Kidney (tissue), 2 donors: ENCODE measurements around the gene STAT2. TPM values are rescaled to one million over a fixed set of nuclear protein-coding genes. Genes with fewer than 3 reads are reported as not detected.

Experiments
- polyA plus RNA-seq: library from polyadenylated mRNA; stranded (reverse); fragments of 350-450 nt; fragmentation: Illumina TruSeq; extraction: RNeasy Lipid Tissue Mini Kit (QIAGEN cat#74804); gene quantifications from one replicate; pipeline ENCODE4 v1.2.3, GENCODE V29; 2014; ENCODE audit warnings: low read depth, low replicate concordance; ENCODE audit not compliant: insufficient read depth
- total RNA-seq: library from RNA; stranded (reverse); fragmentation: NEBNext Ultra II Directional; extraction: Animal tissue kit (Norgen Biotek cat#: 25700); gene quantifications from one replicate; pipeline ENCODE4 v1.2.1, GENCODE V29; 2021
- donor health status: DM: yes; HTN: yes; CAD: no.

STAT2 gene
- total and polyA plus RNA-seq, 2 donors from 2014 or later = 27.2 to 120 TPM

Other genes starting within 250 kb of the STAT2 start
- 2,987 TPM for gene RPL41, start 243.5 kb downstream of the STAT2 start, total RNA-seq
- gene RPL41, start 243.5 kb downstream of the STAT2 start, polyA plus RNA-seq = 5,602 TPM
- 8.6 TPM for gene ZC3H10, start 241.8 kb downstream of the STAT2 start, total RNA-seq
- 2.4 TPM for gene ZC3H10, start 241.8 kb downstream of the STAT2 start, polyA plus RNA-seq
- gene ESYT1, start 231.8 kb downstream of the STAT2 start, total RNA-seq = 104 TPM
- 40.4 TPM for gene ESYT1, start 231.8 kb downstream of the STAT2 start, polyA plus RNA-seq
- 48.2 TPM for gene MYL6B, start 207.5 kb downstream of the STAT2 start, total RNA-seq
- gene MYL6B, start 207.5 kb downstream of the STAT2 start, polyA plus RNA-seq = 142 TPM
- gene MYL6, start 201.7 kb downstream of the STAT2 start, total RNA-seq = 1,630 TPM
- 4,190 TPM for gene MYL6, start 201.7 kb downstream of the STAT2 start, polyA plus RNA-seq
- 112 TPM for gene SMARCC2, start 170.6 kb downstream of the STAT2 start, total RNA-seq
- gene SMARCC2, start 170.6 kb downstream of the STAT2 start, polyA plus RNA-seq = 18.8 TPM
- gene RNF41, start 138.2 kb downstream of the STAT2 start, total RNA-seq = 45.5 TPM
- gene RNF41, start 138.2 kb downstream of the STAT2 start, polyA plus RNA-seq = 17.6 TPM
- 31.0 TPM for gene NABP2, start 135.8 kb downstream of the STAT2 start, total RNA-seq
- 42.3 TPM for gene NABP2, start 135.8 kb downstream of the STAT2 start, polyA plus RNA-seq
- gene SLC39A5, start 130.1 kb downstream of the STAT2 start, total RNA-seq = 5.1 TPM
- gene SLC39A5, start 130.1 kb downstream of the STAT2 start, polyA plus RNA-seq = 164 TPM
- gene ANKRD52, start 101.7 kb downstream of the STAT2 start, total RNA-seq = 46.4 TPM
- 8.6 TPM for gene ANKRD52, start 101.7 kb downstream of the STAT2 start, polyA plus RNA-seq
- gene COQ10A, start 93.2 kb downstream of the STAT2 start, total RNA-seq = 14.5 TPM
- gene COQ10A, start 93.2 kb downstream of the STAT2 start, polyA plus RNA-seq = 30.0 TPM
- gene CS, start 59.8 kb downstream of the STAT2 start, total RNA-seq = 166 TPM
- gene CS, start 59.8 kb downstream of the STAT2 start, polyA plus RNA-seq = 105 TPM
- gene CNPY2, start 44.1 kb downstream of the STAT2 start, total RNA-seq = 112 TPM
- 156 TPM for gene CNPY2, start 44.1 kb downstream of the STAT2 start, polyA plus RNA-seq
- gene PAN2, start 26.1 kb downstream of the STAT2 start, total RNA-seq = 83.0 TPM
- gene PAN2, start 26.1 kb downstream of the STAT2 start, polyA plus RNA-seq = 27.1 TPM
- gene IL23A, start 21.2 kb downstream of the STAT2 start, total RNA-seq = 0.88 TPM
- gene IL23A, start 21.2 kb downstream of the STAT2 start, polyA plus RNA-seq = not detected
- gene APOF, start 2.8 kb upstream of the STAT2 start, total RNA-seq = not detected
- not detected for gene APOF, start 2.8 kb upstream of the STAT2 start, polyA plus RNA-seq
- gene TIMELESS, start 89.3 kb upstream of the STAT2 start, total RNA-seq = 9.2 TPM
- gene TIMELESS, start 89.3 kb upstream of the STAT2 start, polyA plus RNA-seq = 5.5 TPM
- not detected for gene MIP, start 94.5 kb upstream of the STAT2 start, total RNA-seq
- not detected for gene MIP, start 94.5 kb upstream of the STAT2 start, polyA plus RNA-seq
- gene SPRYD4, start 108.5 kb upstream of the STAT2 start, total RNA-seq = 4.0 TPM
- gene SPRYD4, start 108.5 kb upstream of the STAT2 start, polyA plus RNA-seq = 6.0 TPM
- 2.5 TPM for gene GLS2, start 128.1 kb upstream of the STAT2 start, total RNA-seq
- gene GLS2, start 128.1 kb upstream of the STAT2 start, polyA plus RNA-seq = 5.6 TPM
- 71.3 TPM for gene RBMS2, start 161.7 kb upstream of the STAT2 start, total RNA-seq
- gene RBMS2, start 161.7 kb upstream of the STAT2 start, polyA plus RNA-seq = 8.5 TPM